OCI-LY1 (cell line): ENCODE data around the gene SCYL2.

Experiments
- EZH2 ChIP-seq: fragments of 200-600 bp; sonication (generic), shearing (Covaris generic); IDR thresholded peaks from 2 replicates; pipeline ENCODE4 v1.8.0; 2017; ENCODE audit warnings: borderline replicate concordance, mixed run types, mild to moderate bottlenecking, antibody characterized with exemption, low read length, moderate library complexity, mixed read lengths
- TF ChIP-seq, protein P1 (sequence below): fragments of 200-600 bp; sonication (generic), shearing (Covaris generic); IDR thresholded peaks from 2 replicates; pipeline ENCODE4 v1.5.1; 2017; ENCODE audit warnings: mild to moderate bottlenecking, antibody characterized with exemption, low read length, moderate library complexity, mixed read lengths

DNA sequence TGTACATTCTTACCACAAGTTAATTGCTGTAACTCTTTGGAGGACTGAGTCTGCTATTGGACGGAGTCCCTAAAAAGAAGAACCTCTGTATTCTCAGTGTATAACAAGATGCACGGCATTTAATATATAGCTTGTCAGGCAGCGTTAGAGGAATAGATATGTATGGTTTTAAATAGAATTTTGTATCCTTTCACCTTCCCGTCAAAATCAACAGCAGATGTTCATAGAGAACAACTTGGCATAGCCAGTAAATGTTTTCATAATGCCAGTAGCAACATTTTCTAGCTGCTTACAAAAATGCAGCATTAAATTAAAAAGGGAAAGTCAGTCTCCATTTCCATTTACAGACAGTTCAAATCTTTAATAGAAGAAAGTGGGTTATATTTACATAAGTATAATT lies 6.8 kb downstream of the SCYL2 start:
- TF ChIP-seq, protein P1, sequence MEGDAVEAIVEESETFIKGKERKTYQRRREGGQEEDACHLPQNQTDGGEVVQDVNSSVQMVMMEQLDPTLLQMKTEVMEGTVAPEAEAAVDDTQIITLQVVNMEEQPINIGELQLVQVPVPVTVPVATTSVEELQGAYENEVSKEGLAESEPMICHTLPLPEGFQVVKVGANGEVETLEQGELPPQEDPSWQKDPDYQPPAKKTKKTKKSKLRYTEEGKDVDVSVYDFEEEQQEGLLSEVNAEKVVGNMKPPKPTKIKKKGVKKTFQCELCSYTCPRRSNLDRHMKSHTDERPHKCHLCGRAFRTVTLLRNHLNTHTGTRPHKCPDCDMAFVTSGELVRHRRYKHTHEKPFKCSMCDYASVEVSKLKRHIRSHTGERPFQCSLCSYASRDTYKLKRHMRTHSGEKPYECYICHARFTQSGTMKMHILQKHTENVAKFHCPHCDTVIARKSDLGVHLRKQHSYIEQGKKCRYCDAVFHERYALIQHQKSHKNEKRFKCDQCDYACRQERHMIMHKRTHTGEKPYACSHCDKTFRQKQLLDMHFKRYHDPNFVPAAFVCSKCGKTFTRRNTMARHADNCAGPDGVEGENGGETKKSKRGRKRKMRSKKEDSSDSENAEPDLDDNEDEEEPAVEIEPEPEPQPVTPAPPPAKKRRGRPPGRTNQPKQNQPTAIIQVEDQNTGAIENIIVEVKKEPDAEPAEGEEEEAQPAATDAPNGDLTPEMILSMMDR, result no peak
- TF ChIP-seq EZH2, result no peak
